Breast epithelium (tissue), 4 donors: ENCODE data around the gene DNAJB1. TPM values are rescaled to one million over a fixed set of nuclear protein-coding genes. Genes with fewer than 3 reads are reported as not detected.
"Not testable (repeated sequence)": the region's sequence is repeated elsewhere in the genome, so short reads cannot be mapped to it uniquely, and the experiment has no call there.

Source experiments
- DNase-seq, 2 donors: peaks; one replicate each; pipeline ENCODE4 v3.0.0-alpha.2; 2019; ENCODE audit warnings: low spot score in 2 of 2
- H3K27ac ChIP-seq, 2 donors: fragments of 200-600 bp; sonication (generic) in 1 of 2; one replicate each; pipeline ENCODE4 v1.5.1; 2016 to 2019; ENCODE audit warnings: mild to moderate bottlenecking in 1 of 2
- H3K27me3 ChIP-seq, 2 donors: fragments of 200-600 bp; sonication (generic) in 1 of 2; one replicate each; pipeline versions ENCODE4 v1.5.1 to v1.6.0; 2017 to 2019; ENCODE audit warnings: control low read depth in 1 of 2, mild to moderate bottlenecking in 1 of 2
- H3K36me3 ChIP-seq: fragments of 200-600 bp; one replicate; pipeline ENCODE4 v1.5.1; 2019
- H3K4me1 ChIP-seq, 2 donors: fragments of 200-600 bp; sonication (generic); one replicate each; pipeline ENCODE4 v1.5.1; 2016 to 2019; ENCODE audit warnings: control low read depth in 1 of 2
- H3K4me3 ChIP-seq, 3 donors: fragments of 200-600 bp; sonication (generic); 1 replicate in 2 of 3; 2 replicates in 1 of 3; pipeline ENCODE4 v1.5.1; 2016 to 2019; ENCODE audit warnings: mild to moderate bottlenecking in 3 of 3, moderate library complexity in 2 of 3
- H3K9me3 ChIP-seq, 2 donors: fragments of 200-600 bp; sonication (generic) in 1 of 2; one replicate each; pipeline ENCODE4 v1.5.1; 2016 to 2019; ENCODE audit warnings: control low read depth in 1 of 2
- CTCF ChIP-seq, 3 donors: fragments of 450-650 bp; IDR thresholded peaks; one replicate each; pipeline ENCODE4 v1.5.1; 2016 to 2017; ENCODE audit warnings: antibody characterized with exemption in 3 of 3, mild to moderate bottlenecking in 3 of 3, moderate library complexity in 3 of 3
- POLR2A ChIP-seq: fragments of 450-650 bp; IDR thresholded peaks from one replicate; pipeline ENCODE4 v1.6.1; 2016; ENCODE audit warnings: antibody characterized with exemption, mild to moderate bottlenecking, moderate library complexity
- POLR2AphosphoS5 ChIP-seq, 3 donors: sonication (generic); formaldehyde crosslinking; IDR thresholded peaks; one replicate each; pipeline ENCODE4 v1.6.1; 2017; ENCODE audit warnings: antibody characterized with exemption in 3 of 3
- intact Hi-C: fragments of 100-400 bp; cut with DNase I; formaldehyde crosslinking; loops from one replicate; pipeline ENCODE4 v1.15.1; 2023; ENCODE audit warnings: low total_unique reads
- total RNA-seq, 3 donors: library from RNA; depleted of rRNA; stranded (reverse); fragments of >200 nt; gene quantifications; one replicate each; pipeline ENCODE4 v1.1.0, GENCODE V29; 2016

DNAJB1 gene
- total RNA-seq, 3 donors from 2014 or later = 59.0 to 166 (median 102) TPM

GRCh38 chr19:14553939-14554243, 35.7 kb upstream of the DNAJB1 start:
- DNase-seq = no peak
- H3K4me1 ChIP-seq = peaks cover 11 to 28% of the 10 kb centered on the region in 2 donors
- peak overlapping the region; percentile 77 to 86 for H3K27ac ChIP-seq
- H3K9me3 ChIP-seq = no peaks in the 10 kb centered on the region
- no peaks in the 10 kb centered on the region for H3K36me3 ChIP-seq
- no peak for TF ChIP-seq CTCF (IDR thresholded peaks at IDR 0.05)
- TF ChIP-seq POLR2AphosphoS5 (IDR thresholded peaks at IDR 0.05) = no peak
- no peak for TF ChIP-seq POLR2A
- H3K27me3 ChIP-seq = no peaks in the 10 kb centered on the region
- intact Hi-C loops = no loop called here
- H3K4me3 ChIP-seq = peak overlapping the region in 1 of 3 donors; percentile 13

- Histone ChIP-seq H3K27me3 (no peaks in the 10 kb centered on the region), H3K36me3 (no peaks in the 10 kb centered on the region), H3K4me1 (peaks cover 11 to 28% of the 10 kb centered on the region in 2 donors), H3K27ac (peak overlapping the region; percentile 77 to 86), H3K9me3 (no peaks in the 10 kb centered on the region), H3K4me3 (peak overlapping the region in 1 of 3 donors; percentile 13)
- intact Hi-C loops = no loop called here
- DNase-seq = peak in 1 of 2 donors; percentile 48
- no peak for TF ChIP-seq POLR2A
- no peak for TF ChIP-seq POLR2AphosphoS5 (IDR thresholded peaks at IDR 0.05)
- TF ChIP-seq CTCF (IDR thresholded peaks at IDR 0.05) = no peak
Measured at GRCh38 chr19:14553042-14553938, 35.1 kb upstream of the DNAJB1 start.

- H3K4me3 ChIP-seq, H3K36me3 ChIP-seq, H3K27me3 ChIP-seq, DNase-seq, intact Hi-C loops, H3K9me3 ChIP-seq: not testable (repeated sequence)
- Histone ChIP-seq H3K27ac (peak overlapping the region in 1 of 2 donors; percentile 77), H3K4me1 (peaks cover 11 to 28% of the 10 kb centered on the region in 2 donors)
Measured at GRCh38 chr19:14552006-14552360, 33.8 kb upstream of the DNAJB1 start.

- intact Hi-C loops, H3K36me3 ChIP-seq, H3K4me3 ChIP-seq, H3K9me3 ChIP-seq, H3K27me3 ChIP-seq: not testable (repeated sequence)
- peak overlapping the region; percentile 74 to 87 for H3K27ac ChIP-seq
- peak; percentile 57 to 78 for DNase-seq
- TF ChIP-seq CTCF (IDR thresholded peaks at IDR 0.05) = peak in 1 of 3 donors; percentile 19
- peaks cover 9 to 28% of the 10 kb centered on the region in 2 donors for H3K4me1 ChIP-seq
Measured at GRCh38 chr19:14551134-14552005, 33.2 kb upstream of the DNAJB1 start.

- Histone ChIP-seq H3K36me3 (no peaks in the 10 kb centered on the region), H3K27ac (peak overlapping the region; percentile 74 to 87), H3K9me3 (no peaks in the 10 kb centered on the region), H3K4me1 (peaks cover 10 to 34% of the 10 kb centered on the region in 2 donors), H3K4me3 (peak overlapping the region in 1 of 3 donors; percentile 27), H3K27me3 (no peaks in the 10 kb centered on the region)
- intact Hi-C loops = no loop called here
- peak; percentile 91 to 96 for DNase-seq
- TF ChIP-seq POLR2AphosphoS5 (IDR thresholded peaks at IDR 0.05) = peak in 1 of 3 donors; percentile 13
- TF ChIP-seq POLR2A = no peak
Measured at GRCh38 chr19:14550201-14550754, 32.1 kb upstream of the DNAJB1 start.
